Adrenal gland (tissue), 12 donors: ENCODE results near the gene PBRM1. TPM values are rescaled to one million over a fixed set of nuclear protein-coding genes. Genes with fewer than 3 reads are reported as not detected.
A peak's percentile ranks its signal among the peaks of the same experiment; 100 is the strongest.

Experiments used
- DNase-seq, 7 donors: peaks; one replicate each; pipeline ENCODE4 v3.0.0-alpha.2; 2019 to 2020
- H3K27ac ChIP-seq, 5 donors: fragments of 200-600 bp; sonication (generic) in 4 of 5; 1 replicate in 3 of 5; 2 replicates in 2 of 5; pipeline versions ENCODE4 v1.5.1 to v1.8.0; 2016 to 2020; ENCODE audit warnings: mild to moderate bottlenecking in 1 of 5
- H3K27me3 ChIP-seq: fragments of 200-600 bp; 2 replicates; pipeline ENCODE4 v1.8.0; 2021
- H3K36me3 ChIP-seq, 2 donors: fragments of 200-600 bp; replicated peaks in 1 of 2; 1 replicate in 1 of 2; 2 replicates in 1 of 2; pipeline versions ENCODE4 v1.5.1 to v1.8.0; 2018 to 2022
- H3K4me1 ChIP-seq, 2 donors: fragments of 200-600 bp; replicated peaks in 1 of 2; 1 replicate in 1 of 2; 2 replicates in 1 of 2; pipeline versions ENCODE4 v1.5.1 to v1.8.0; 2018 to 2021
- H3K4me3 ChIP-seq, 4 donors: fragments of 200-600 bp; sonication (generic) in 3 of 4; one replicate each; pipeline ENCODE4 v1.5.1; 2016 to 2018
- H3K9me3 ChIP-seq, 3 donors: fragments of 200-600 bp; sonication (generic) in 1 of 3; replicated peaks in 1 of 3; 1 replicate in 2 of 3; 2 replicates in 1 of 3; pipeline versions ENCODE4 v1.5.1 to v1.8.0; 2016 to 2021
- POLR2A ChIP-seq, 2 donors: fragments of 450-650 bp; IDR thresholded peaks; one replicate each; pipeline ENCODE4 v1.6.1; 2017; ENCODE audit warnings: antibody characterized with exemption in 2 of 2, mild to moderate bottlenecking in 2 of 2, moderate library complexity in 1 of 2
- WGBS, 4 donors: extraction: QIAGEN DNeasy Blood & Tissue Kit in 2 of 4; methylation state at CpG; one replicate each; pipeline versions ENCODE4 v1.1.5 to v1.1.7; 2013 to 2017; 5-methylcytosine and 5-hydroxymethylcytosine counted together
- intact Hi-C, 2 donors: fragments of 100-400 bp; cut with DNase I; formaldehyde crosslinking; loops; one replicate each; pipeline versions ENCODE4 v1.14.1 to v1.15.0; 2022 to 2023
- polyA plus RNA-seq, 3 donors: library from polyadenylated mRNA; stranded (reverse); fragments of 200-250 nt in 2 of 3; fragments of 350-450 nt in 1 of 3; fragmentation: Illumina TruSeq in 1 of 3; extraction: RNeasy Lipid Tissue Mini Kit (QIAGEN cat#74804) in 1 of 3; gene quantifications; one replicate each; pipeline ENCODE4 v1.2.3, GENCODE V29; 2013 to 2014
- total RNA-seq, 9 donors: library from RNA; depleted of rRNA in 4 of 9; stranded (reverse); fragments of >200 nt in 4 of 9; fragments of 120-200 nt in 1 of 9; fragmentation: NEBNext Ultra II Directional in 1 of 9; extraction: Animal tissue kit (Norgen Biotek cat#: 25700) in 1 of 9; gene quantifications; one replicate each; pipeline versions ENCODE4 v1.1.0 to v1.2.4, GENCODE V29; 2013 to 2023
- TF ChIP-seq, protein P1 (sequence below), 6 experiments: fragments of 450-650 bp in 4 of 6; fragments of 200-600 bp in 2 of 6; sonication (generic) in 1 of 6; IDR thresholded peaks; 1 replicate in 5 of 6; 2 replicates in 1 of 6; pipeline versions ENCODE4 v1.5.1 to v1.8.0; 2016 to 2021; ENCODE audit warnings: antibody characterized with exemption in 6 of 6, mild to moderate bottlenecking in 2 of 6, moderate library complexity in 1 of 6
- donor health status: healthy with polysubstance abuse.
- donor health status: Bipolar disorder and iron deficiency.
- donor health status: DM: yes; HTN: yes; CAD: no.
- donor health status: DM: no; HTN: no; CAD: no.
- donor health status: DM: no; HTN: no; CAD: no.
- donor health status: DM: yes; HTN: yes; CAD: no.

Gene PBRM1
- total and polyA plus RNA-seq, 12 donors: 4.2 to 108 (median 47.5) TPM

GRCh38 chr3:52532517-52532837, 153.2 kb downstream of the PBRM1 start:
- 13 to 38% (median 33%) methylated on average over 3 to 5 of the region's 5 CpGs for WGBS, 4 donors
- peak in 6 of 7 donors; percentile 50 to 87 (median 60) for DNase-seq
- intact Hi-C loops: loop anchor here in 1 of 2 donors (5.0 to 10.0 kb wide), 2 partner anchors 60 to 152 kb away; partner anchors contain the start of genes GNL3 and PBRM1
- Histone ChIP-seq H3K9me3 (no peaks in the 10 kb centered on the region), H3K27me3 (no peaks in the 10 kb centered on the region), H3K4me1 (peaks cover 30 to 63% of the 10 kb centered on the region in 2 donors), H3K36me3 (peaks cover 0 to 17% of the 10 kb centered on the region in 2 donors), H3K4me3 (peak overlapping the region in 3 of 4 donors; percentile 49 to 92 (median 50)), H3K27ac (peak overlapping the region in 4 of 5 donors; percentile 14 to 84 (median 56))
- TF ChIP-seq, protein P1, sequence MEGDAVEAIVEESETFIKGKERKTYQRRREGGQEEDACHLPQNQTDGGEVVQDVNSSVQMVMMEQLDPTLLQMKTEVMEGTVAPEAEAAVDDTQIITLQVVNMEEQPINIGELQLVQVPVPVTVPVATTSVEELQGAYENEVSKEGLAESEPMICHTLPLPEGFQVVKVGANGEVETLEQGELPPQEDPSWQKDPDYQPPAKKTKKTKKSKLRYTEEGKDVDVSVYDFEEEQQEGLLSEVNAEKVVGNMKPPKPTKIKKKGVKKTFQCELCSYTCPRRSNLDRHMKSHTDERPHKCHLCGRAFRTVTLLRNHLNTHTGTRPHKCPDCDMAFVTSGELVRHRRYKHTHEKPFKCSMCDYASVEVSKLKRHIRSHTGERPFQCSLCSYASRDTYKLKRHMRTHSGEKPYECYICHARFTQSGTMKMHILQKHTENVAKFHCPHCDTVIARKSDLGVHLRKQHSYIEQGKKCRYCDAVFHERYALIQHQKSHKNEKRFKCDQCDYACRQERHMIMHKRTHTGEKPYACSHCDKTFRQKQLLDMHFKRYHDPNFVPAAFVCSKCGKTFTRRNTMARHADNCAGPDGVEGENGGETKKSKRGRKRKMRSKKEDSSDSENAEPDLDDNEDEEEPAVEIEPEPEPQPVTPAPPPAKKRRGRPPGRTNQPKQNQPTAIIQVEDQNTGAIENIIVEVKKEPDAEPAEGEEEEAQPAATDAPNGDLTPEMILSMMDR (IDR thresholded peaks at IDR 0.05): no peak
- TF ChIP-seq POLR2A (IDR thresholded peaks at IDR 0.05): no peak

- H3K27ac ChIP-seq: peak overlapping the region in 3 of 5 donors; percentile 3 to 84 (median 75)
- intact Hi-C loops: loop anchor here in 1 of 2 donors (5.0 to 10.0 kb wide), 2 partner anchors 60 to 153 kb away; partner anchors contain the start of genes GNL3 and PBRM1
- DNase-seq: peak in 6 of 7 donors; percentile 28 to 68 (median 34)
- peak overlapping the region in 1 of 4 donors; percentile 92 for H3K4me3 ChIP-seq
- no peak for TF ChIP-seq POLR2A (IDR thresholded peaks at IDR 0.05)
- TF ChIP-seq, protein P1 (IDR thresholded peaks at IDR 0.05): no peak
- H3K9me3 ChIP-seq: no peaks in the 10 kb centered on the region
- 66 to 85% (median 83%) methylated on average over 8 to 14 of the region's 14 CpGs for WGBS, 4 donors
- peaks cover 34 to 65% of the 10 kb centered on the region in 2 donors for H3K4me1 ChIP-seq
- no peaks in the 10 kb centered on the region for H3K27me3 ChIP-seq
- H3K36me3 ChIP-seq: peaks cover 0 to 22% of the 10 kb centered on the region in 2 donors
Measured at GRCh38 chr3:52531860-52532516, 153.7 kb downstream of the PBRM1 start.

GRCh38 chr3:52530918-52531826, 154.5 kb downstream of the PBRM1 start:
- H3K4me3 ChIP-seq: no peak overlapping the region
- H3K36me3 ChIP-seq: peaks cover 0 to 23% of the 10 kb centered on the region in 2 donors
- intact Hi-C loops: loop anchor here in 1 of 2 donors (5.0 to 10.0 kb wide), 2 partner anchors 59 to 154 kb away; partner anchors contain the start of genes GNL3 and PBRM1
- H3K9me3 ChIP-seq: no peaks in the 10 kb centered on the region
- no peaks in the 10 kb centered on the region for H3K27me3 ChIP-seq
- H3K4me1 ChIP-seq: peaks cover 38 to 73% of the 10 kb centered on the region in 2 donors
- WGBS, 4 donors: 68 to 91% (median 77%) methylated on average over 4 to 10 of the region's 10 CpGs
- TF ChIP-seq POLR2A (IDR thresholded peaks at IDR 0.05): peak in 1 of 2 donors; percentile 12
- TF ChIP-seq, protein P1 (IDR thresholded peaks at IDR 0.05): no peak
- peak in 5 of 7 donors; percentile 18 to 70 (median 26) for DNase-seq
- H3K27ac ChIP-seq: peak overlapping the region in 4 of 5 donors; percentile 13 to 84 (median 68)
